BE2C (cell line): ENCODE data around the gene ATP10A.

Source experiments
- DNase-seq: peaks from one replicate; pipeline ENCODE4 v3.0.0-alpha.2; 2020
- H3K27me3 ChIP-seq: fragments of 250-450 bp; sonication (Bioruptor Pico); 2 replicates; pipeline ENCODE4 v1.5.1; 2020; ENCODE audit warnings: mild to moderate bottlenecking
- H3K36me3 ChIP-seq: fragments of 250-450 bp; sonication (Bioruptor Pico); 2 replicates; pipeline ENCODE4 v1.5.1; 2020; ENCODE audit warnings: mild to moderate bottlenecking
- H3K4me1 ChIP-seq: fragments of 250-450 bp; sonication (Bioruptor Pico); 2 replicates; pipeline ENCODE4 v1.5.1; 2020
- H3K4me3 ChIP-seq: 2 replicates; pipeline ENCODE4 v1.5.1; 2011; ENCODE audit warnings: low read depth, low read length
- H3K9me3 ChIP-seq: fragments of 250-450 bp; sonication (Bioruptor Pico); 2 replicates; pipeline ENCODE4 v1.5.1; 2020
- CTCF ChIP-seq: IDR thresholded peaks from 2 replicates; pipeline ENCODE4 v1.5.1; 2012; ENCODE audit warnings: mild to moderate bottlenecking, low read depth, low read length

The ATP10A gene

GRCh38 chr15:25734680-25735355 is 128.3 kb downstream of the ATP10A start:
- H3K27me3 ChIP-seq: no peaks in the 10 kb centered on the region
- H3K4me3 ChIP-seq: no peak overlapping the region
- H3K9me3 ChIP-seq: no peaks in the 10 kb centered on the region; the same call in 1 of the 2 replicates
- no peaks in the 10 kb centered on the region for H3K4me1 ChIP-seq
- H3K36me3 ChIP-seq: no peaks in the 10 kb centered on the region
- DNase-seq: no peak
- TF ChIP-seq CTCF: no peak

- no peak for DNase-seq
- Histone ChIP-seq H3K4me3 (no peak overlapping the region), H3K36me3 (no peaks in the 10 kb centered on the region), H3K4me1 (no peaks in the 10 kb centered on the region), H3K9me3 (no peaks in the 10 kb centered on the region; the same call in 1 of the 2 replicates), H3K27me3 (no peaks in the 10 kb centered on the region)
- no peak for TF ChIP-seq CTCF
Measured at GRCh38 chr15:25733856-25734679, 129.1 kb downstream of the ATP10A start.

GRCh38 chr15:25733036-25733855 is 129.9 kb downstream of the ATP10A start:
- H3K36me3 ChIP-seq: no peaks in the 10 kb centered on the region
- TF ChIP-seq CTCF: no peak
- H3K27me3 ChIP-seq: no peaks in the 10 kb centered on the region
- DNase-seq: no peak
- H3K4me3 ChIP-seq: no peak overlapping the region
- H3K9me3 ChIP-seq: no peaks in the 10 kb centered on the region; the same call in 1 of the 2 replicates
- H3K4me1 ChIP-seq: no peaks in the 10 kb centered on the region

- no peak for TF ChIP-seq CTCF
- H3K27me3 ChIP-seq: no peaks in the 10 kb centered on the region
- DNase-seq: no peak
Measured at GRCh38 chr15:25732191-25732590, 130.9 kb downstream of the ATP10A start.

GRCh38 chr15:25731411-25731810 is 131.7 kb downstream of the ATP10A start:
- no peak for TF ChIP-seq CTCF
- Histone ChIP-seq H3K27me3 (no peaks in the 10 kb centered on the region), H3K9me3 (no peaks in the 10 kb centered on the region; the same call in 1 of the 2 replicates), H3K36me3 (no peaks in the 10 kb centered on the region), H3K4me3 (no peak overlapping the region), H3K4me1 (no peaks in the 10 kb centered on the region)
- no peak for DNase-seq

More at GRCh38 chr15:25732191-25732590, 130.9 kb downstream of the ATP10A start:
- Histone ChIP-seq H3K9me3 (no peaks in the 10 kb centered on the region; the same call in 1 of the 2 replicates), H3K4me3 (no peak overlapping the region), H3K4me1 (no peaks in the 10 kb centered on the region), H3K36me3 (no peaks in the 10 kb centered on the region)
